Kidney tubule cell (primary cell): ENCODE measurements around the gene SNRNP25.

ENCODE experiments used
- DNase-seq: peaks from one replicate; pipeline ENCODE4 v3.0.0-alpha.2; 2018; ENCODE audit warnings: low spot score

SNRNP25 gene

DNA sequence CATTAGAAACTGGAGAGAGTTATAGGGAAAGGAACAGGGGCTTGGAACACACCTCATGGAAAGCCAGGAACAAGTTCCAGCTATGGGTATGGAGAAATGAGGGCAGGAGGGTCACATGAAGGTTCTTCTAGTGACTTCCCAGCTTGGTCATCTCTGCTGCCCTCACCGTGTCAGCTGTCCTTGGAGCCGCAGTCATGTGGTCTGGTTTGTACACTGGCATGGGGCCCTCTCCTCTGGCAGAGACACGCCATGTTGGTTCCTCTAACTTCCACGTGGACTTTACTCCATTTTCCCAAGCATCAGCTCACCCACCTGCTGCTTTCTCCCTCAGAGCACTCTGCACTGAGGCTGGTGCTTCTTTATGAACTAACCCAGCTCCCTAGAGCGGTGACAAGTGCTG, 50.7 kb downstream of the SNRNP25 start:
- DNase-seq: no peak

DNA sequence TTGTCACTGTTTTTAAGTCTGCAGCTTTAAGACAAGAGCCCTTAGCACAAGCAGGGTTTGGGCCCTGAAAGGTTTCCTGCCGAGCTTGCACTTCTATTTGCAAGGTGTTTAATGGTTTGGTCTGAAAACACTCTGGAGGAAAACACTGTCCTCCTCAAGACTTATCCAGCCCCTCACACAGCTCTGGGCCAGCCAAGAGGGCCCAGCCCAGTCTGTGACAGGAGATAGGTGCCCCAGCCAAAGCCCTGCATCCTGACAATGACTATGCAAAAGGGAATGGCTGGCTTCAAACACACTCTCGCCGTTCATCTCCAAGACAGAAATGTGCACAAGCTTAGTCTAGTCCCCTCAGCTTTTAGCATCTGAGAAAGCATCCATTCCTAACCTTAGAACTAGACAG, 51.3 kb downstream of the SNRNP25 start:
- DNase-seq: no peak

DNA sequence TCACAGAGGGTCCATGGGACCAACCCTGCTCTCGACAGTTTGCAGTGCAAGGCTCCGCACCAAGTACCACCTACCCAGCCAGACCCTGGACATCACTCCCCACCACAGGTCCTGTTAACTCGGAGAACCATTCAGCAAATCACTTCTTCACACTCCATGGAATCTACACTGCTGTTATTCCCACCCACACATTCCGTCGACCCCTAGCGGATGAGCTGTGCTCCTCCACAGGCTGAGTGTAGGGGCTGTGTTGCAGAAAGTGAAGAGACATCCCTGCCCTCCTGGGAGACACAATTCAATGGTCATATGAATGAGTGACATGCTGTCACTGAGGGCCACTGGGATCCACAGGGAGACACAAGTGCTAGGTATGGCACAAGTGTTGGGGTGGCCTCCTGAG, 51.9 kb downstream of the SNRNP25 start:
- DNase-seq: no peak

GRCh38 chr16:106623-107324, 53.1 kb downstream of the SNRNP25 start:
- peak; percentile 78 for DNase-seq
